Right forelimb (tissue), 1 donor: ENCODE measurements around the gene FH.

Experiments used
- DNase-seq: peaks from one replicate; pipeline ENCODE4 v3.0.0-alpha.2; 2018

Gene FH

DNA sequence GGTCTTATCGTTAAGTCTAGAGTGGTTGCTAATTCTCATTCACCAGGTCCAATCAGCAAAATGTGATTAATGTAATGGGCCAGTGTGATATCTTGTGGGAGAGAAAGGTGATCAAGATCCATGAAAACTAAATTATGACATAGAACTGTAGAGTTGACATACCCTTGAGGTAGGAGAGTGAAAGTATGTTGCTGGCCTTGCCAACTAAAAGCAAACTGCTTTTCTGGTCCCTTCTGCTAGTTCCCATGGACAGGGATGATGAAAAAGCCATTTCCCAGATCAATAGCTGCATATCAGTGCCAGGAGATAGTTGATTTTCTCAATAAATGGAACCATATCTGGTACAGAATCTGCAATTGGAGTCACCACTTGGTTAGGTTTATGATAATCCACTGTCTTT, 65.8 kb downstream of the FH start:
- no peak for DNase-seq

DNA sequence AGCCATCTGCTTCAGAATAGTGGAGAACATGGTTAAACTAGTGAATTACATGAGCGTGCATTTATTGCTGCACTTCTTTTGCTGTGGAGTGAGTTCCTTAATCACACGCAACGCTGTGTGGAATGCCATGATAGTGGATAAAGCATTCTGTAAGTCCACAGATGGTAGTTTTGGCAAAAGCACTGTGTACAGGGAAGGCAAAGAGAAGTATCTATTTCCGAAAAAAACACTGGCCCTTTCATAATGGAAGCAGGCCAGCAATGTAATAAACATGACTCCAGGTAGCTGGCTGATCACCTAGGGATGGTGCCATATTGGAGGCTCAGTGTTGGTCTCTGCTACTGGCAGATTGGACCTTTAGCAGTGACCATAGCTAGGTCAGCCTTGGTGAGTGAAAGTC, 67.6 kb downstream of the FH start:
- DNase-seq: no peak
